B cell (primary cell): ENCODE measurements around the gene MUC3A. TPM values are rescaled to one million over a fixed set of nuclear protein-coding genes. Genes with fewer than 3 reads are reported as not detected.
"Not testable (repeated sequence)": the region's sequence is repeated elsewhere in the genome, so short reads cannot be mapped to it uniquely, and the experiment has no call there.

Experiments
- ATAC-seq: fragments of 200-7000 bp; cut with Tn5 transposase; one replicate; pipeline ENCODE4 v1.10.0; 2021; ENCODE audit warnings: low read depth, mild to moderate bottlenecking, moderate number of reproducible peaks, moderate library complexity
- CTCF ChIA-PET: fragments of 350-600 bp; sonication (Branson Sonifier 250); formaldehyde crosslinking; loops from one replicate; lab custom pipeline; 2021; ENCODE audit warnings: antibody characterized with exemption, inconsistent platforms; lab: Charles Lee
- POLR2A ChIA-PET: fragments of 350-600 bp; sonication (Branson Sonifier 250); formaldehyde crosslinking; loops from one replicate; lab custom pipeline; 2021; ENCODE audit warnings: antibody characterized with exemption; lab: Charles Lee
- DNase-seq: peaks from one replicate; pipeline ENCODE4 v3.0.0; 2013
- H2AFZ ChIP-seq: 2 replicates; pipeline ENCODE4 v1.6.1; 2012; ENCODE audit warnings: mild to moderate bottlenecking, low read depth, low read length; ENCODE audit not compliant: insufficient read depth, poor library complexity, severe bottlenecking
- H3K27ac ChIP-seq, 2 donors: 1 replicate in 1 of 2; 2 replicates in 1 of 2; pipeline ENCODE4 v1.5.1; 2012 to 2013; ENCODE audit warnings: low read length in 2 of 2, mild to moderate bottlenecking in 2 of 2, moderate library complexity in 1 of 2
- H3K27me3 ChIP-seq, 4 experiments: fragments of 200-600 bp in 1 of 4; sonication (generic) in 1 of 4; replicated peaks in 1 of 4; 1 replicate in 2 of 4; 2 replicates in 2 of 4; pipeline versions ENCODE4 v1.6.1 to v1.7.0; 2013 to 2016; ENCODE audit warnings: low read length in 3 of 4, mild to moderate bottlenecking in 2 of 4, mixed read lengths in 1 of 4, moderate library complexity in 1 of 4; ENCODE audit not compliant: insufficient read depth in 4 of 4, control insufficient read depth in 3 of 4; ENCODE audit errors: control extremely low read depth in 1 of 4
- H3K36me3 ChIP-seq, 2 experiments: replicated peaks in 1 of 2; 1 replicate in 1 of 2; 2 replicates in 1 of 2; pipeline versions ENCODE4 v1.6.1 to v1.7.1; 2013; ENCODE audit warnings: low read length in 1 of 2; ENCODE audit not compliant: insufficient read depth in 2 of 2, control insufficient read depth in 1 of 2; ENCODE audit errors: control extremely low read depth in 1 of 2, extremely low read depth in 1 of 2
- H3K4me1 ChIP-seq, 2 donors: fragments of 200-600 bp in 1 of 2; sonication (generic) in 1 of 2; 1 replicate in 1 of 2; 2 replicates in 1 of 2; pipeline versions ENCODE4 v1.5.1 to v1.6.1; 2013 to 2017; ENCODE audit warnings: low read length in 2 of 2; ENCODE audit not compliant: control insufficient read depth in 2 of 2, insufficient read depth in 2 of 2
- H3K4me2 ChIP-seq: replicated peaks from 2 replicates; pipeline ENCODE3; 2012; ENCODE audit warnings: mild to moderate bottlenecking, low read depth, low read length; ENCODE audit not compliant: poor library complexity, severe bottlenecking
- H3K4me3 ChIP-seq, 5 experiments: fragments of 200-600 bp in 1 of 5; sonication (generic) in 1 of 5; 1 replicate in 3 of 5; 2 replicates in 2 of 5; pipeline versions ENCODE4 v1.5.1 to v1.7.0; 2011 to 2016; ENCODE audit warnings: low read length in 4 of 5, mild to moderate bottlenecking in 4 of 5, low read depth in 2 of 5, control low read depth in 1 of 5, moderate library complexity in 1 of 5; ENCODE audit not compliant: insufficient read depth in 1 of 5; ENCODE audit errors: control extremely low read depth in 1 of 5, extremely low read depth in 1 of 5
- H3K79me2 ChIP-seq: fragments of 200-600 bp; sonication (generic); one replicate; pipeline ENCODE4 v1.6.0; 2016; ENCODE audit warnings: low read length; ENCODE audit not compliant: control insufficient read depth, insufficient read depth
- H3K9ac ChIP-seq: fragments of 200-600 bp; sonication (generic); 2 replicates; pipeline ENCODE4 v1.6.1; 2017; ENCODE audit warnings: mild to moderate bottlenecking, low read length, moderate library complexity
- H3K9me3 ChIP-seq, 3 donors: one replicate each; pipeline versions ENCODE4 v1.6.1 to v1.7.1; 2013; ENCODE audit warnings: low read length in 2 of 3; ENCODE audit not compliant: control insufficient read depth in 2 of 3, insufficient read depth in 1 of 3; ENCODE audit errors: control extremely low read depth in 1 of 3
- H4K20me1 ChIP-seq: 2 replicates; pipeline ENCODE4 v1.6.0; 2012; ENCODE audit warnings: mild to moderate bottlenecking, low read length; ENCODE audit not compliant: insufficient read depth, control insufficient read depth, poor library complexity, severe bottlenecking
- H3K27ac Mint-ChIP-seq: one replicate; pipeline ENCODE4 v1.8.0; 2021; ENCODE audit warnings: mixed read lengths
- H3K27me3 Mint-ChIP-seq: one replicate; pipeline ENCODE4 v1.8.0; 2021; ENCODE audit warnings: mixed read lengths
- H3K4me1 Mint-ChIP-seq: one replicate; pipeline ENCODE4 v1.8.0; 2021; ENCODE audit warnings: mixed read lengths
- H3K4me3 Mint-ChIP-seq: one replicate; pipeline ENCODE4 v1.8.0; 2021; ENCODE audit warnings: mixed read lengths
- H3K9me3 Mint-ChIP-seq: one replicate; pipeline ENCODE4 v1.8.0; 2022; ENCODE audit warnings: mixed read lengths; ENCODE audit not compliant: insufficient read depth
- CTCF ChIP-seq: fragments of 200-600 bp; IDR thresholded peaks from one replicate; pipeline ENCODE4 v1.8.0; 2022; ENCODE audit warnings: antibody characterized with exemption, mild to moderate bottlenecking
- EZH2 ChIP-seq: IDR thresholded peaks from 2 replicates; pipeline ENCODE4 v1.6.1; 2012; ENCODE audit warnings: borderline replicate concordance, low read depth, mild to moderate bottlenecking, moderate library complexity, low read length; ENCODE audit not compliant: insufficient read depth, poor library complexity, severe bottlenecking
- WGBS: methylation state at CpG from one replicate; pipeline ENCODE4 v1.1.5; 2013; ENCODE audit warnings: missing lambda C conversion rate; ENCODE audit not compliant: insufficient coverage; 5-methylcytosine and 5-hydroxymethylcytosine counted together
- intact Hi-C: fragments of 100-400 bp; cut with micrococcal nuclease; formaldehyde crosslinking; loops from one replicate; pipeline ENCODE4 v1.10.0; 2022
- polyA plus RNA-seq: library from polyadenylated mRNA; depleted of rRNA; stranded (reverse); fragments of >200 nt; gene quantifications from 2 replicates; pipeline ENCODE4 v1.2.3, GENCODE V29; 2012
- total RNA-seq, 2 donors: library from RNA; stranded (reverse); fragments of 120-200 nt in 1 of 2; gene quantifications; 1 replicate in 1 of 2; 2 replicates in 1 of 2; pipeline versions ENCODE4 v1.2.3 to v1.2.4, GENCODE V29; 2013 to 2022

The MUC3A gene
- total and polyA plus RNA-seq, 2 donors (not counting 1 experiment from before 2014, with no cell fraction given): not detected

- Mint-ChIP-seq H3K27ac (no peak overlapping the region), H3K4me3 (no peak overlapping the region), H3K4me1 (no peaks in the 10 kb centered on the region), H3K27me3 (peaks cover 44% of the 10 kb centered on the region), H3K9me3 (no peaks in the 10 kb centered on the region)
- no peaks in the 10 kb centered on the region for H3K4me1 ChIP-seq
- ChIA-PET CTCF (no interaction called here), POLR2A (no interaction called here)
- no peak overlapping the region for H2AFZ ChIP-seq
- no peak overlapping the region for H3K9ac ChIP-seq
- no peaks in the 10 kb centered on the region for H4K20me1 ChIP-seq
- H3K4me3 ChIP-seq: no peak overlapping the region
- no peaks in the 10 kb centered on the region for H3K79me2 ChIP-seq
- intact Hi-C loops: no loop called here
- no peak overlapping the region for H3K27ac ChIP-seq
- H3K27me3 ChIP-seq: no peaks in the 10 kb centered on the region
- no peak for TF ChIP-seq EZH2
- no peak for TF ChIP-seq CTCF
- H3K4me2 ChIP-seq: no peak overlapping the region
- ATAC-seq (no peak), DNase-seq (no peak)
- no peaks in the 10 kb centered on the region for H3K36me3 ChIP-seq
- no peaks in the 10 kb centered on the region for H3K9me3 ChIP-seq
Observed at GRCh38 chr7:100921039-100921438, 28.3 kb upstream of the MUC3A start.

DNA sequence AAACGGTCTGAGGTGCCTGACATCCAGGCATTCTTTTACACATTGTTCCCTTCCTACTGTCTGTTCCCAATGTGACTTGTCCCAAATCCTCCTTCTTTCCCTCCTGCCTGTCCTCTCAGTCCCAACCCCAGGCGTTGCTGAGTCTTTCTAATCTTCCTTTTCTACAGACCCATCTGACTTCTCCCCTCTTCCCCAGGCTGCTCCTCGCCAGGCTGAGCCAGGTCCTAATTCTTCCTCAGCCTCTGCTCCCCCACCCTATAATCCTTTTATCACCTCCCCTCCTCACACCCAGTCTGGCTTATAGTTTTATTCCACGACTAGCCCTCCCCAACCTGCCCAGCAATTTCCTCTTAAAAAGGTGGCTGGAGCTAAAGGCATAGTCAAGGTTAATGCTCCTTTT lies 25.7 kb upstream of the MUC3A start:
- ATAC-seq, intact Hi-C loops, H3K4me3 Mint-ChIP-seq, H3K9me3 ChIP-seq, H3K27me3 ChIP-seq, CTCF ChIA-PET, DNase-seq, H3K4me1 Mint-ChIP-seq, H3K27ac Mint-ChIP-seq, H3K4me1 ChIP-seq, H4K20me1 ChIP-seq, H3K79me2 ChIP-seq, H3K4me3 ChIP-seq, H3K9ac ChIP-seq, H3K4me2 ChIP-seq, H2AFZ ChIP-seq, H3K9me3 Mint-ChIP-seq, H3K27ac ChIP-seq, POLR2A ChIA-PET, H3K36me3 ChIP-seq: not testable (repeated sequence)
- peaks cover 38% of the 10 kb centered on the region for H3K27me3 Mint-ChIP-seq
- 70% methylated on average over 4 of the region's 4 CpGs for WGBS
